Posterior cingulate gyrus (tissue), 11 donors: ENCODE measurements around the gene PFKFB3.
"Not testable (repeated sequence)": the region's sequence is repeated elsewhere in the genome, so short reads cannot be mapped to it uniquely, and the experiment has no call there.

Experiments
- DNase-seq, 10 donors: peaks; one replicate each; pipeline versions ENCODE4 v3.0.0 to v3.0.0-alpha.2; 2020 to 2021; ENCODE audit warnings: mixed read lengths in 3 of 10
- intact Hi-C: fragments of 100-400 bp; cut with DNase I; formaldehyde crosslinking; loops from one replicate; pipeline ENCODE4 v1.15.1; 2023

The PFKFB3 gene

DNA sequence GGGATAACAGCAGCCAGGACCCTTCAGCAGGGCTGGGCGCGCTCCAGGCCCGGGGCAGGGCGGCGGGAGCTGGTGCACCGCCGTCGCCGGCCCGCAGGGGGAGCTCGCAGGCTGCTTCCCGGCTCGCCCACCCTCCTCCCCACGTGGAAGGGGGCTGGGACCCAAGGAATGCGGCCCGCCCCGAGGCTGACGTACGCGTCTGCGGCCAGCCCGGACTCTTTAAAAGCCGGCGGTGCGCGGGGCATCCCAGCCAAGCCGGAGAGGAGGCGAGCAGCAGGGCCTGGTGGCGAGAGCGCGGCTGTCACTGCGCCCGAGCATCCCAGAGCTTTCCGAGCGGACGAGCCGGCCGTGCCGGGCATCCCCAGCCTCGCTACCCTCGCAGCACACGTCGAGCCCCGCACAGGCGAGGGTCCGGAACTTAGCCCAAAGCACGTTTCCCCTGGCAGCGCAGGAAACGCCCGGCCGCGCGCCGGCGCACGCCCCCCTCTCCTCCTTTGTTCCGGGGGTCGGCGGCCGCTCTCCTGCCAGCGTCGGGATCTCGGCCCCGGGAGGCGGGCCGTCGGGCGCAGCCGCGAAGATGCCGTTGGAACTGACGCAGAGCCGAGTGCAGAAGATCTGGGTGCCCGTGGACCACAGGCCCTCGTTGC, at the start of gene PFKFB3:
TSS of gene PFKFB3 (plus strand) at position 249 of the 647 bp plus-strand sequence. CDS start at position 578, 329 bp downstream.
- peak; percentile 95 to 100 (median 96) for DNase-seq

DNA sequence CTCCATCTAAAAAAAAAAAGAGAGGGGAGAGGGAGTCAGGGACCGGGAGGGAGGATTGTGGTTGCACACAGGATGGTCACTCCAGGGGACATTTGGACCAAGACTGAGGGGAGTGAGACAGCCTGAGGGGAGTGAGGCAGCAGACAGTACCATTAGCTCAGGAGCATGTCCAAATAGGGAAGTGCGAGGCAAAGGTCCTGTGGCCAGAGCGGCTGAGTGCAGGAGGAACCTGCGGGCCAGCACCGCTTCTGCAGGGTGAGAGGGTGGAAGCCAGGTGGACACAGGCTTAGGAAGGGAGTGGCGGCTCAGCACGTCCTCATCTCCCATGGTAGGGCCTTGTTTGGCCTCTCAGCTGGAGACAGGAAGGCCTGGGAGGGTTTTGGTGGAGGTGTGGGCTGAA, 48.9 kb upstream of the PFKFB3 start:
- intact Hi-C loops = no loop called here
- peak in 1 of 10 donors; percentile 46 for DNase-seq

More for the DNA sequence above, at the start of gene PFKFB3:
- intact Hi-C loops = loop anchor here (1.0 to 5.0 kb wide), 4 partner anchors 40 to 198 kb away; no protein-coding TSS in a partner anchor

DNA sequence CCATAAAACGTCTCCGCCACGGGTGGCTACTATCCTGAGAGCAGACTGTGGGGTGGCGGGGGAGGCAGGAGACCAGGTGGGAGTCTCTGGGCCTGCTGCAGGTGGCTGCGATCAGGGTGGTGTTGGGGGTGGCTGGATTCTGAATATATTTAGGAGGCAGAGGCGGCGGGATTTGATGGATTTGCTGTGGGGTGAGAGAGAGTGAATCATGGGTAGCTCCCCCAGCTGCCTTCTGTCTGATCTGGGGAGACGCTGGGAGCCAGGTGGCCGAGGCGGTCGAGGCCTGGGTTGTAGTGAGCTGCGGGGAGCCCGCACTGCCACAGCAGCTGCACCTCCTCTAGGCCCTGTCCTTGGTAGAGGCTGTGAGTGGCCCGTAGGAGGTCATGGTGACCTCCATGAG, 48.2 kb upstream of the PFKFB3 start:
- peak in 2 of 10 donors; percentile 17 to 82 for DNase-seq

DNA sequence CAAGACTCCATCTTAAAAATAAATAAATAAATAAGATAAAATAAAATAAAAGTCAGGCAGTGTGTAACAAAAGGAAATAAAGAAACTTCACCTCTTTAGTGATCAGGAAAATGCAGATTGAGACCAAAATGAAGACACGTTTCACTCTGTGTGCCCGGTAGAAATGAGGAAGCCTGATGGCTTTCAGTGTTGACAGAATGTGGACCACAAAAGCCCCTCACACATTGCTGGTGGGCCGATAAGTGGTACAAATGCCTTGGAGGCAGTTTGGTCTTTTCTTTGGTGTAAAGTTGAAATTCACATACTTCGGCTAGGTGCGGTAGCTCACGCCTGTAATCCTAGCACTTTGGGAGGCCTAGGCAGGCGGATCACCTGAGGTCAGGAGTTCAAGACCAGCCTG, 44.5 kb upstream of the PFKFB3 start:
- DNase-seq = peak in 1 of 10 donors; percentile 30
- intact Hi-C loops = no loop called here

More for the DNA sequence above, 48.2 kb upstream of the PFKFB3 start:
- intact Hi-C loops = no loop called here

DNA sequence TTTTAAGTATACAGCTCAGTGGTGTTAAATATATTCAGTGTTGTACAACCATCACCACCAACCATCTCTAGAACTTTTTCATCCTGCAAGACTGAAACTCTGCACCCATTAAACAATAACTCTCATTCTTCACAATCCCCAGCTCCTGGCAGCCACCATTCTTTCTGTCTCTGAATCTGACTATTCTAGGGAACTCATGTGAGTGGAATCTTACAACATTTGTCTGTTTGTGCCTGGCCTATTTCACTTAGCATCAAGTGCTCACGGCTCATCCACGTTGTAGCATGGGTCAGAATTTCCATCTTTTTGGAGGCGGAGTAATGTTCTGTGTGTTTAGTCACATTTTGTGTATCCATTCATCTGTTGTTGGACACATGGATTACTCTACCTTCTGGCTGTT, 40.8 kb upstream of the PFKFB3 start:
- intact Hi-C loops = no loop called here
- peak in 1 of 10 donors; percentile 46 for DNase-seq

DNA sequence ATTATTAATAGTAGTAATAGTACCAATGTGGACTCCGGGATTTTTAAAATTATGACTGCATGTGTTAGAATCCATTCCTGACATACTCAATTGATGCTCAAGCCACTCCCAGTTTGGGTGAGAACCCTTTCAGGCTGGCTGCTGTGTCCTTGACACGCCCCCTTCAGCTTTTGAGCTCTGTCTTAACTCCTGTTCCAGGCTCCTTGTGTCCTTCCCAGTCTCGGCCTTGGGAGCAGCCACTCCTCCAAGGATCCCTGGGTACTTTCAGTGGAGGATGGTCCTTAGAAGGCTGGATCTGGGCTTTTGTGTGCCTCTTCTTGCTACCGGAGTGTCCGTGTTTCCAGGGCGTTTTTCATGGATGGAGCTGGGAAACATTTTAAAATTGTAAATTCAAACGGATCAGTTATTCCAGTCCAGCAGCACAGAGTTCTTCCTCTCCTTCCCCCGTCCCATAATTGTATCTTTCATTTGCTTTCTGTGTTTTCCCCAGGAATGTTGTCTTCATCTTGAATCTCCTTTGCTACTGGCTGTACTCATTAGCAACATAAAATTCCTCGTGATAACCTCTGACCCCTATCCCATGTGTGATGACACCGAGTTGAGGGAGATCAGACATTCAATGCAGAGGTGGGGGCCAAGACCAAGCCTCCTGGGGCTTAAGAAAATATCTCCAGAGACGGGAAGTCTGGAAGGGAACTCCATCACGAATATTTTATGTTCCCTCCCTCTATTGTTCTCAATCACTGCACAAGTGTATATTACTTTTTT, 40.0 kb upstream of the PFKFB3 start:
- peak in 2 of 10 donors; percentile 53 to 58 for DNase-seq
- intact Hi-C loops = loop anchor here (1.0 kb wide), 1 partner anchor 40 kb away; the partner anchor contains the start of gene PFKFB3

DNA sequence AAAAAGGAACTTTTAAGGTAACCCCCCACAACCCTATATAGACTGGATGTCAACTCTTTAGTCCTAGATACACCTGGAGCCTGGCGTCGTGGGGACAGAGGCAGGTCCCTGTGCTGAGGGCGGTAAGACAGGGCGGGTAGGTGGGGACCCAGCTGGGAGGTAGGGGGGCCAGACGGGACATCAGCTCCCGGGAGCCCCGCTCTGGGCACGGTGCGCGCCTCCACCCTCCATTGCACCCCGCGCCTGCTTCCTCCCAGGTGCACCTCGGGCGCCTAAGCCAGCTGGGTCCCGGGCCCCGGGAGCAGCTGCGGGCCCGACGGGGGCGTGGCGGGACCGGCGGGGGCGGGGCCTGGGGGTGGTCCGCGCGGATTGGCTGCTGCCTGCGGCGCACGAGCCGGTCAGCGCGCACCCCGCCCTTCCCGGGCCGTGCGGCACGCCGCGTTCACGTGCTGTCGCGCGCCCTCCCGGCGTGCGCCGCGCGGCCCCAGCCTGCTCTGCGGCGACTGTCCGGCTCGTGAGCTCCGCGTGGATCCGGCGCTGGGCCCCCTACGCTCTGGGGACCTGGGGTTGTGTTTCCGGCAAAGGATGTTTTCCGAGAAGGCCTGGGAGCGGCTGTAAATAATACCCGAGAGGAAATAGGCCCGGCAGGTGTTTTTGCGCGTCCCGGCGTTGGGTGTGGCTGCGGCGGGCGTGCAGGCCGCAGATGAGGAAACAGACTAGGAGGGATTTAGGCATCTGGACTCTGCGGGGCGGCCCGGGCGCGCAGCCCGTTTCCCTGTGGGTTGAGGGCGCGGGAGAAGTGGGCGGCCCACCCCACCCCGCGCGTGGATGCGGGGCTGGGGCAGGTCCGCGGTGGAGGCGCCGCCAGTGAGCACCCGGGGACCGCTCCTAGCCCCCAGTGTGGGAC, 39.1 kb upstream of the PFKFB3 start:
- intact Hi-C loops = loop anchor here (1.0 kb wide), 1 partner anchor 39 kb away; the partner anchor contains the start of gene PFKFB3
- peak; percentile 65 to 98 (median 84) for DNase-seq

DNA sequence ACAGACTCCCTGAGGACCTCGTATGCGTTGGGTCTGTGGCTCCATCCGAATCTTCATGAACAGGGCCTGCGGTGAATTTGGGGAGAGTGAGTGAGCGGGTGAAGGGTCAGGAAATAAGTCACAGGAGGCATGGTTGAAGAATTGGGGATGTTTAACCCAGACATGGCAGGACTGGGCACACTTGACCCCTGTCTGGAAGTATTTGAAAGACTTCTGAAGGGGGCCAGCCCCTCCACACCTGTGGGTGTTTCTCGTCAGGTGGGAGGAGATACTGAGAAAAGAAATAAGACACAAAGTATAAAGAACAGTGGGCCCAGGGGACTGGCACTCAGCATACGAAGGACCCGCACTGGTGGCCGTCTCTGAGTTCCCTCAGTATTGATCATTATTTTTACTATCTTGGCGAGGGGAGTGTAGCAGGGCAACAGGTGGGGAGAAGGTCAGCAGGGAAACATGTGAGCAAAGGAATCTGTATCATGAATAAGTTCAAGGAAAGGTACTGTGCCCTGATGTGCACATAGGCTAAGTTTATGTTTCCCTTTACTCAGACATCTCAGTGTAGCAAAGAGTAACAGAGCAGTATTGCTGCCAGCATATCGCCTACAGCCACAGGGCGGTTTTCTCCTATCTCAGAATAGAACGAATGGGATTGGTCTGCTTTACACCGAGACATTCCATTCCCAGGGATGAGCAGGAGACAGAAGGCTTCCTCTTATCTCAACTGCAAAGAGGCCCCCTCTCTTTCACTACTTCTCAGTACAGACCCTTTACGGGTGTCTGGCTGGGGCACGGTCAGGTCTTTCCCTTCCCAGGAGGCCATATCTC, 38.2 kb upstream of the PFKFB3 start:
- DNase-seq = peak in 2 of 10 donors; percentile 53 to 61
- intact Hi-C loops = no loop called here

DNA sequence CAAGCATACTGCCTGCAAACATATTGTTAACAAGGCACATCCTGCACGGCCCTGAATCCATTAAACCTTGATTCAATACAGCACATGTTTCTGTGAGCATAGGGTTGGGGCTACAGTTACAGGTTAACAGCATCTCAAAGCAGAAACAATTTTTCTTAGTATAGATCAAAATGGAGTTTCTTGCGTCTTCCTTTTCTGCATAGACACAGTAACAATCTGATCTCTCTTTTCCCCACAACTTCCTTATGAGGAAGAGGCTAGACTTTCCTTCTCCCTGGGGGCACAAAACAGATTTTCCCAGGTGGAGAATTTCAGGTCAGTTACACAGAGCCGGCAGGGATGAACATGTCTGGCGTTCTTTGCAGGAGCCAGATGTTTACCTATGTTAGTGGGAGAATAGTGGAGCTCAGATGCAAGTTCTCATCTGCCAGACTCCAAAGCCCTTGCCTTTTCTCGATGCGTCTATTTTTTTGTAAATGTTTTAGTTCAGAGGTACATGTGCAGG, 37.5 kb upstream of the PFKFB3 start:
- intact Hi-C loops = no loop called here
- no peak for DNase-seq

DNA sequence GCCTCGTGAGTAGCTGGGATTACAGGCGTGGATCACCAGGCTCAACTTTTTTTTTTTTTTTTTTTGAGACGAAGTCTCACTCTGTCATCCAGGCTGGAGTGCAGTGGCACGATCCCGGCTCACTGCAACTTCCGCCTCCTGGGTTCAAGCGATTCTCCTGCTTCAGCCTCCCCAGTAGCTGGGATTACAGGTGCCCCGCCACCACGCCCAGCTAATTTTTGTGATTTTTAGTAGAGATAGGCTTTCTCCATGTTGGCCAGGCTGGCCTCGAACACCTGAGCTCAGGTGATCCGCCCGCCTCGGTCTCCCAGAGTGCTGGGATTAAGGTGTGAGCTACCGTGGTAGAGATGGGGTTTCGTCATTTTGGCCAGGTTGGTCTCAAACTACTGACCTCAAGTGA, 36.8 kb upstream of the PFKFB3 start:
- intact Hi-C loops = not testable (repeated sequence)
- peak in 2 of 10 donors; percentile 16 to 36 for DNase-seq

DNA sequence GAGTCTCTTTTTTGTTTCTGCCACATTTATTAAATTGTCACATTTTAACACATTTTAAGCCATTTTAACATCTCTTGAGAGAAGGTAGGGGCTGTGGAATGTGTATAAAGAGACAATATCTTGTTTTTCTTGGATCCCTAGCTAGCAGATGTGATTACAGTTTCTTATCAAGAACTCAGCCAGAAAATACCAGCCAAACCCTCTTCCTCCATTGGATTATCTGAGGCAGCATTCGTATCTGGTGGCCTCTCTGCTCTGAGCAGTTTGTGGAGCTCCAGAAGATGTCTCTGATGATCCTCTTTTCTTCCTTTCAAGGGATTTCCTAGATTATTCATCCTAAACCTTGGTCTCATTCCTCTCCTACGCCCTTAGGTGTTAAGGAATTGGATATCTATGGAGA, 35.3 kb upstream of the PFKFB3 start:
- no peak for DNase-seq
- intact Hi-C loops = no loop called here

DNA sequence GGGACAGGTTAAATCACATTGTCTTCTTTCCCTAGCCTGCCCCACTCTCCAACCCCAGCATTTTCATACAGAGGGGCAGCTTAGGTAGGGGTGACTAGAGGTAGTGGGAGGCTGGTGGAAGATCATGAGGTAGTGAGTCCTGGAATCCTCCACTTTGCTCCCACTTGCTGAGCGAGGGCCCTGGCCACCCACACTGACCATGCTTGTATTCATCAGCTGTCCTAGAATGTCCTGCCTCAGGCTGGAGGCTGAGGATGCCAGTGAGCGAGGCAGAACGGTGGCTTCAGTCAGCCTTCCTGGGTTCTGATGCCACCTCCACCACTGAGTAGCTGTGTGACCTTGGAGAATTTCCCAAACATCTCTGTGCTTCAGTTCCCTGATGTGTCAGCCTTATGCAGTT, 34.6 kb upstream of the PFKFB3 start:
- peak in 1 of 10 donors; percentile 81 for DNase-seq
- intact Hi-C loops = no loop called here

DNA sequence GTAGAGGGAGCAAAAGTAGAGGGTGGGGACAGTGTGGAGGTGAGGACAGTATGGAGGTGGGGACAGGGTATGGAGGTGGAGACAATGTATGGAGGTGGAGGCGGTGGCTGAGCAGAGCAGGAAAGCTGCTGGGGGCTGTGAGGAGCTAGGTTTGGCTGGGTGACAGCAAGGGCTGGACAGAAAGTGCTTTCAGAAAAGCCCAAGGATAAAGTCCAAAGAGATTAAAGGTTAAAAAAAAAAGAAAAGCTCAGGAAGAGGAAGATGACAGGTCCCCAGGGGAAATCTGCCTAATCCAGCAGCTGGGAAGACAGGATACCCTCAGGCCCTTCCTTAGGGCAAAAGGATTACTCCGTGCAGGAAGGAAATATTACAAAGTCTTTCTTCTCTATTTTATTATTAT, 32.1 kb upstream of the PFKFB3 start:
- DNase-seq = peak in 1 of 10 donors; percentile 16
- intact Hi-C loops = no loop called here

DNA sequence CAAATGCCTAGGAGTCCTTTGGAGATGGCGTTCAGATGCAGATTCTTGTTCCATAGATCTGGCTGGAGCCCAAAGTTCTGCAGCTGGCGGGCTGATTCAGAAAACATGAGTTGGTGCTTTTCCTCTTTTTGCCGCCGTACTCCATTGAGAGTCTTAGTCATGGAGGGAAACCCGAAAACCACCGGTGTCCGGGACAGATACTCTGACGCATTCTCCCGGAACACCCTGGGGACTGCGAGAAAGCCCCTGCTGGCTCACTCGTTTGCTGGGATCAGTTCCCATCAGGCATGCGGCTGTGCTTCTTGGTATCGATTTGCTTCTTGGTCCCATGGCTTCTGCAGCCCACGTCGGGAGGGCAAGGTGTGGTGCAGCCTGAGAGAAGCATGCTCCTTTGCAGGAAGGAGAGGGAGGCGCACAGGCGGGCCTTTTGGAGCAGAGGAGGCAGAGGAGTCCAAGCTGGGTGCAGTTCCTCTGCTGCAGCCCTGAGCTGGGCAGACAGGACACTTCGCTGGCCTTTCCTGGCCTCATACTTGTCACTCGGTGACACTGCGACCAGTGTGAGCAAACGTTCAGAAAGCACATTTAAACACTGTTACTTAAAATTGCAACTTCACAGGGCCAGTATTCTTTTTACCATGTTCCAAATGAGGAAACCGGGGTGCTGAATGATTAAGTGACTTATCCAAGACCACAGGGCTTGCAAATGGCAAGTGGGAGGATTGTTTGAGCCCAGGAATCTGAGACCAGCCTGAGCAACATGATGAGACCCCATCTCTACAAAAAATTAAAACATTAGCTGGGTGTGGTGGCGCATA, 30.6 kb upstream of the PFKFB3 start:
- peak; percentile 45 to 96 (median 74) for DNase-seq
- intact Hi-C loops = no loop called here

DNA sequence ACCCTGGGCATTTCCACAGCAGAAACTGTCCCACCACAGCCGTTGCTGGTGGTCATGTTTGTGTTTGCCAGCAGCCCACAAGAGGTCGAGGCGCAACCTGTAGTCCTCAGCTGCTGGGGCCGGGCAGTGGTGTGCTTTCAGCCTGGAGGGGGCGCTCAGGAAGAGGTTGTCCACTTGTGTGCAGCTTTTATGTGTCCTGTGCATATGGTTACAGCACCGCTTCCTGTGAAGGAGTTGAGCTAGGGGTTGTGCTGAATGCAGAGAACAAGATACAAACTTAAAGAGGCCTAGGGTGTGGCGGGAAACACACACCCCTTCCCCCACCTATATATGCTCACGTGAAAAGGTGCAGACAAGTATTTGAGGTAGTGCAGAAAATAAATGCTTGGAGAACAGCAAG, 29.5 kb upstream of the PFKFB3 start:
- intact Hi-C loops = no loop called here

DNA sequence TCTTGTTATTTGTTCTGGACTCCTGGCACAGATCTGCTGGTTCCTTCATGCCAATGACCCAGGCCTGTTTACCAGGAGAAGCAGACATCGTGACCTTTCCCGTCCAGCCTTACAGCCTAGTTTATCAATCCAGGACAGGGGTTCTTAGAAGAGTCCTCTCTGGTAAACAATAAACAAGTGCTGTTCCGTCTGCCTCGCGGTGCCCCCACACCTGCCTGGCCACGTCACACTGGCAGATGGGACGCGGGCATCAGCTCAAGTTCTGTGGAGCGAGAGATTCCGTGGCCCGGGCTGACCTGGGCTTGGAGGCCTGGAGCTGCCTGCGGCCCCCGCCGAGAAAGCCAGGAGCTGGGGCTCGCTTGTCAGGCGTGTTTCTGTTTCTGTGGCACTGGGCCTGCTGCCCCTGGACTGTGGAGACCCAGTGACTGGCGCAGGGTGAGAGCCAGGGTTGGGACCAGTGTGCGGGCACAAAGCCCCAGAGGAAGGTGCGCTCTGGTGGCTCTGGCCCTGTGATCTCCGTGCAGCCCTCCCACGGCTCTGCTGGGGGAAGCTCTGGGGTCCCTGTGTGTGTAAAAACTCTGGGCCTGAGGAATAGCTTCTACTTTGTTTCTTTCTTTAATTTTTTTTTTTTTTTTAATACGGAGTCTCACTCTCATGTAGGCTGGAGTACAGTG, 28.4 kb upstream of the PFKFB3 start:
- DNase-seq = peak in 4 of 10 donors; percentile 38 to 90 (median 66)
- intact Hi-C loops = no loop called here

More for the DNA sequence above, 29.5 kb upstream of the PFKFB3 start:
- peak in 1 of 10 donors; percentile 70 for DNase-seq

DNA sequence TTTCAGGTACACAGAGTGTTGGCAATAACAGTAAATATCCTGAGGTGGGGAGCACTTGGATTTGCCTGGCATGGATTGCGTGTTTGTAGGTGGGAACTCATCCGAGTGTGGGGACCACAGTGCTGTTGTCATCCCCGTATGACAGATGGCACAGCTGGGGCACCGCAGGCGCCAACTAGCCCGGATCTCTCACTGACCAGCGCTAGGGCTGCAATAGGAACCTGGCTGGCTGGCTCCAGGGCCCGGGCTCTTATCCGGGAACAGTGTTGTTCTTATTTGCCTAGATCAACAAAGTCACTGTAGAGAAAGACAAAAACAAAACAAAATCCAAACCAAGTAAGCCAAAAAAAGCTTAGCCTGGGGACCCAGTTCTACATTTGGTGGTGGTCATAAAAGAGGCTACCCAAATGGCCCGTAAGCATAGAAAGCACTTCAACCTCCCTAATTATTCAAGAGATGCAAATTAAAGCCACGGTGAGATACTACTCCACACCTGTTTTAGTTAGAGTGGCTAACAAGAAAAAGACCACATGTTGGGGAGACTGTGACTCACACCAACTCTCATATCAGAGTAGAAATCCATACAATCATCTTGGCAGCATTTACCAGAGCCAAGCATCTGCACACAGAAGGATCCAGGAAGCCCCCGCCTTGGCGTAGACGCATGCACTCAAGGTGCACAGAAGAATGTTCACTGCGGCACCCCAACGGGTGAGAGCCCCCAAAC, 27.2 kb upstream of the PFKFB3 start:
- intact Hi-C loops = no loop called here
- peak in 7 of 10 donors; percentile 25 to 92 (median 53) for DNase-seq
